Spleen (tissue), 11 donors: ENCODE results near the gene LYPD4. TPM values are rescaled to one million over a fixed set of nuclear protein-coding genes. Genes with fewer than 3 reads are reported as not detected.

Experiments used
- DNase-seq: peaks from one replicate; pipeline ENCODE4 v3.0.0-alpha.2; 2020
- H3K27ac ChIP-seq, 8 donors: fragments of 200-600 bp; sonication (generic) in 7 of 8; 1 replicate in 4 of 8; 2 replicates in 4 of 8; pipeline versions ENCODE4 v1.5.0 to v1.8.0; 2016 to 2021; ENCODE audit warnings: inconsistent platforms in 4 of 8, mild to moderate bottlenecking in 4 of 8, moderate library complexity in 1 of 8
- H3K27me3 ChIP-seq, 7 donors: fragments of 200-600 bp; sonication (generic) in 6 of 7; replicated peaks in 1 of 7; 1 replicate in 4 of 7; 2 replicates in 3 of 7; pipeline versions ENCODE4 v1.5.0 to v1.8.0; 2016 to 2021; ENCODE audit warnings: inconsistent platforms in 3 of 7, mild to moderate bottlenecking in 1 of 7
- H3K36me3 ChIP-seq, 6 donors: fragments of 200-600 bp; sonication (generic) in 5 of 6; 1 replicate in 4 of 6; 2 replicates in 2 of 6; pipeline versions ENCODE4 v1.5.0 to v1.8.0; 2016 to 2021; ENCODE audit warnings: inconsistent platforms in 2 of 6
- H3K4me1 ChIP-seq, 6 donors: fragments of 200-600 bp; sonication (generic) in 5 of 6; 1 replicate in 3 of 6; 2 replicates in 3 of 6; pipeline versions ENCODE4 v1.5.0 to v1.8.0; 2016 to 2021; ENCODE audit warnings: inconsistent platforms in 3 of 6
- H3K4me3 ChIP-seq, 8 donors: fragments of 200-600 bp; sonication (generic) in 7 of 8; 1 replicate in 4 of 8; 2 replicates in 4 of 8; pipeline versions ENCODE4 v1.5.0 to v1.8.0; 2016 to 2021; ENCODE audit warnings: inconsistent platforms in 4 of 8, mild to moderate bottlenecking in 4 of 8, moderate library complexity in 2 of 8
- H3K9me3 ChIP-seq, 8 donors: fragments of 200-600 bp; sonication (generic) in 7 of 8; 1 replicate in 4 of 8; 2 replicates in 4 of 8; pipeline versions ENCODE4 v1.5.0 to v1.8.0; 2016 to 2021; ENCODE audit warnings: inconsistent platforms in 4 of 8
- CTCF ChIP-seq, 11 experiments: fragments of 200-600 bp in 7 of 11; fragments of 450-650 bp in 4 of 11; sonication (generic) in 4 of 11; IDR thresholded peaks in 8 of 11; conservative IDR thresholded peaks in 3 of 11; 1 replicate in 7 of 11; 2 replicates in 4 of 11; pipeline versions ENCODE4 v1.4.0 to v1.8.0; 2016 to 2021; ENCODE audit warnings: antibody characterized with exemption in 11 of 11, inconsistent platforms in 4 of 11, mild to moderate bottlenecking in 1 of 11
- POLR2A ChIP-seq, 3 donors: fragments of 450-650 bp; IDR thresholded peaks; one replicate each; pipeline ENCODE4 v1.5.1; 2017; ENCODE audit warnings: antibody characterized with exemption in 3 of 3, mild to moderate bottlenecking in 1 of 3
- POLR2AphosphoS5 ChIP-seq, 3 donors: sonication (generic); formaldehyde crosslinking; IDR thresholded peaks; one replicate each; pipeline ENCODE4 v1.5.1; 2017; ENCODE audit warnings: antibody characterized with exemption in 3 of 3
- WGBS, 5 donors: extraction: QIAGEN DNeasy Blood & Tissue Kit in 3 of 5; methylation state at CpG; one replicate each; pipeline versions ENCODE4 v1.1.5 to v1.1.7; 2013 to 2018; 5-methylcytosine and 5-hydroxymethylcytosine counted together
- intact Hi-C: fragments of 100-400 bp; cut with DNase I; formaldehyde crosslinking; loops from one replicate; pipeline ENCODE4 v1.15.0; 2023; ENCODE audit warnings: low total_unique reads
- polyA plus RNA-seq, 3 donors: library from polyadenylated mRNA; stranded (reverse); fragments of 200-250 nt; gene quantifications; one replicate each; pipeline ENCODE4 v1.2.1, GENCODE V29; 2013
- total RNA-seq, 7 donors: library from RNA; depleted of rRNA in 3 of 7; stranded (reverse); fragments of >200 nt in 3 of 7; fragmentation: NEBNext Ultra II Directional in 4 of 7; extraction: Animal tissue kit (Norgen Biotek cat#: 25700) in 4 of 7; gene quantifications; one replicate each; pipeline versions ENCODE4 v1.1.0 to v1.2.1, GENCODE V29; 2016 to 2021
- donor health status: healthy with polysubstance abuse.
- donor health status: DM: no; HTN: no; CAD: no; lungs with moderate emphysema.
- donor health status: DM: no; HTN: no; CAD: no.
- donor health status: Bipolar disorder and iron deficiency.
- donor health status: healthy.
- donor health status: DM: no; HTN: no; CAD: no.
- donor health status: DM: yes; HTN: yes; CAD: no.

Gene LYPD4
- total and polyA plus RNA-seq, 10 donors = 0.04 TPM; not detected in 9

- Histone ChIP-seq H3K36me3 (peaks cover 0 to 8% (median 0%) of the 10 kb centered on the region in 6 donors), H3K4me1 (peaks cover 0 to 49% (median 14%) of the 10 kb centered on the region in 6 donors), H3K4me3 (peak overlapping the region in 1 of 8 donors; percentile 55), H3K27ac (peak overlapping the region in 7 of 8 donors; percentile 76 to 96 (median 84)), H3K27me3 (peaks cover 0 to 20% (median 0%) of the 10 kb centered on the region in 7 donors), H3K9me3 (no peaks in the 10 kb centered on the region)
- intact Hi-C loops = no loop called here
- TF ChIP-seq POLR2AphosphoS5 (IDR thresholded peaks at IDR 0.05) (no peak), CTCF (IDR thresholded peaks at IDR 0.05 in 8 of 11, conservative IDR thresholded peaks at IDR 0.05 in 3 of 11) (no peak), POLR2A (IDR thresholded peaks at IDR 0.05) (no peak)
- DNase-seq = peak; percentile 76
- WGBS, 5 donors = 48 to 68% (median 59%) methylated on average over 4 of the region's 4 CpGs
These were observed 34.2 kb downstream of the LYPD4 start for GRCh38 chr19:41810301-41810700.

DNA sequence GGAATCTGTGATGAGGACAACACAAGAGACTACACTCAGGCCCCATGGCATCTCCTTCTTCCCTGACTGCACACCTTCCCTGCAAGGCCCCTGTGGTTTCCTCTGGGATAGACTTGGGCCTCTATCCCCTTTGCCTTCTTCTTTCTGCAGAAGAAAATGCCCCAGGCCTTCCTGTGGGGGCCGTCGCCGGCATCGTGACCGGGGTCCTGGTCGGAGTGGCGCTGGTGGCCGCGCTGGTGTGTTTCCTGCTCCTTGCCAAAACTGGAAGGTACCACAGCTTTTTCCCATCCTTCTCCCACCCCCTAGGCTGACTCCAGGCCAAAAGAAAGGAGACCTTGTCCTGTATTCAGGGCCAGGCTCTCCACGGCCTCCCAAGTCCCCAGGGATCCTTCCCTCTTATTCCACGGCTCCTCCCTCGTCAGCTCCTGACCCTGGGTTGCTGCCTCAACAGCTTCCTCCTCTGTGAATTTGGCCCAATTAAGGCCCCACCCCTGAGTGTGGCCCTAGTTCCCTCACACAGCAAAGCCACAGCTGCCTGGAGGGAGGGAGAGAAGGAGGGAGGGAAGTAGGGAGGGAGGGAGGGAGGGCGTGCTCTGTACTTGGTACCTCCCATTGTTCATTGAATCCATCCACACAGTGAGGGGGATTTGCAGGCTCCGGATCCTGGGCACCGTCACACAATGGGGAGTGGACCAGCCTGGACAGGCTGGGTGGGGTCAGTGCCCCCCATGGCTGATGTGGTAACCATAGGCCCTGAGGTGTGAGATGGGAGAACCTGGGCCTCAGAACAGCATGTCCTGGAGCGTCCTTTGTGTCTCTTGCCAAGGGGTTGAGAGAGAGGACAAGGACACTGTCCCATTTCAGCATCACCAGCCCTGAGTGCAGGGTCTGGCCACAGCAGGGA, 35.6 kb downstream of the LYPD4 start:
- TF ChIP-seq CTCF (IDR thresholded peaks at IDR 0.05 in 8 of 11, conservative IDR thresholded peaks at IDR 0.05 in 3 of 11) = no peak
- TF ChIP-seq POLR2AphosphoS5 (IDR thresholded peaks at IDR 0.05) = peak in 2 of 3 donors; percentile 35 to 61
- intact Hi-C loops = no loop called here
- H3K4me3 ChIP-seq = peak overlapping the region in 3 of 8 donors; percentile 8 to 55 (median 9)
- peak; percentile 87 for DNase-seq
- 37 to 60% (median 47%) methylated on average over 14 to 16 of the region's 16 CpGs for WGBS, 5 donors
- H3K4me1 ChIP-seq = peaks cover 0 to 63% (median 20%) of the 10 kb centered on the region in 6 donors
- H3K27me3 ChIP-seq = peaks cover 0 to 20% (median 0%) of the 10 kb centered on the region in 7 donors
- H3K27ac ChIP-seq = peak overlapping the region in 7 of 8 donors; percentile 67 to 96 (median 84)
- H3K36me3 ChIP-seq = peaks cover 0 to 8% (median 0%) of the 10 kb centered on the region in 6 donors
- H3K9me3 ChIP-seq = no peaks in the 10 kb centered on the region

GRCh38 chr19:41807176-41807575, 37.3 kb downstream of the LYPD4 start:
- WGBS, 5 donors = 87 to 94% (median 90%) methylated on average over 2 to 3 of the region's 3 CpGs
- Histone ChIP-seq H3K9me3 (no peaks in the 10 kb centered on the region), H3K4me1 (peaks cover 0 to 75% (median 28%) of the 10 kb centered on the region in 6 donors), H3K36me3 (peaks cover 0 to 8% (median 0%) of the 10 kb centered on the region in 6 donors), H3K27me3 (peaks cover 0 to 20% (median 0%) of the 10 kb centered on the region in 7 donors), H3K27ac (peak overlapping the region in 6 of 8 donors; percentile 75 to 96 (median 89)), H3K4me3 (peak overlapping the region in 1 of 8 donors; percentile 55)
- intact Hi-C loops = no loop called here
- no peak for TF ChIP-seq POLR2A (IDR thresholded peaks at IDR 0.05)
- no peak for TF ChIP-seq CTCF (IDR thresholded peaks at IDR 0.05 in 8 of 11, conservative IDR thresholded peaks at IDR 0.05 in 3 of 11)
- no peak for TF ChIP-seq POLR2AphosphoS5 (IDR thresholded peaks at IDR 0.05)
- DNase-seq = no peak

DNA sequence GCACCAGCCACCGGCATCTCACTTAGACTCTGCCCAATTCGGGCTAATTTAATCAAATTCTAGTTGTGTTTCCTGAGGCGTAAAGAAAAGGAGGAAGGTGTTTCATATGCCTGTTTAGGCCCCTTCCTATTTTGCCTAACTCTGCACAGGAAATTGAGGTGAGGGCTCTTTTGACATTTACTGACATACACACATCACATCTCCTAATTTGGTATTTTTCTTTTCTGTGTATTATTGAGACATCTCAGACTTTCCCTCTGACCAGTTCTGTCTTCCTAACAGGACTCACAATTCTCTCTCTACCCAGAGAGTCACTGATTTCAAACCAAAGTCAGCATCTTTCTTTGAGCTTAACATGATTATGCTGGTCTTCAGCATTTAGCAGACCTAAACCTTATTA, 40.1 kb downstream of the LYPD4 start:
- H3K27ac ChIP-seq = peak overlapping the region in 6 of 8 donors; percentile 80 to 96 (median 89)
- no peak for DNase-seq
- peaks cover 0 to 8% (median 0%) of the 10 kb centered on the region in 6 donors for H3K36me3 ChIP-seq
- 30 to 49% (median 39%) methylated on average over 3 of the region's 3 CpGs for WGBS, 5 donors
- H3K9me3 ChIP-seq = no peaks in the 10 kb centered on the region
- peak overlapping the region in 1 of 8 donors; percentile 58 for H3K4me3 ChIP-seq
- intact Hi-C loops = no loop called here
- H3K4me1 ChIP-seq = peaks cover 0 to 59% (median 20%) of the 10 kb centered on the region in 6 donors
- TF ChIP-seq CTCF (IDR thresholded peaks at IDR 0.05 in 8 of 11, conservative IDR thresholded peaks at IDR 0.05 in 3 of 11) (no peak), POLR2AphosphoS5 (IDR thresholded peaks at IDR 0.05) (no peak), POLR2A (IDR thresholded peaks at IDR 0.05) (no peak)
- peaks cover 0 to 9% (median 0%) of the 10 kb centered on the region in 7 donors for H3K27me3 ChIP-seq
